Fibroblast of lung (primary cell): ENCODE results near the gene PHETA1. TPM values are rescaled to one million over a fixed set of nuclear protein-coding genes. Genes with fewer than 3 reads are reported as not detected.

Source experiments
- DNase-seq, 2 donors: peaks; one replicate each; pipeline versions ENCODE4 v3.0.0 to v3.0.0-alpha.2; 2010; ENCODE audit warnings: low read depth in 2 of 2
- H2AFZ ChIP-seq: 2 replicates; pipeline ENCODE4 v1.5.1; 2012; ENCODE audit warnings: low read length, control low read depth, inconsistent platforms
- H3K27ac ChIP-seq: 2 replicates; pipeline ENCODE4 v1.5.1; 2011; ENCODE audit warnings: low read length, control low read depth; ENCODE audit not compliant: insufficient read depth
- H3K27me3 ChIP-seq: 2 replicates; pipeline ENCODE4 v1.5.1; 2011; ENCODE audit warnings: mild to moderate bottlenecking, low read length; ENCODE audit not compliant: control insufficient read depth, insufficient read depth
- H3K36me3 ChIP-seq: 2 replicates; pipeline ENCODE4 v1.5.1; 2011; ENCODE audit warnings: low read length; ENCODE audit not compliant: control insufficient read depth, insufficient read depth
- H3K4me1 ChIP-seq: 2 replicates; pipeline ENCODE4 v1.5.1; 2011; ENCODE audit warnings: low read length; ENCODE audit not compliant: control insufficient read depth, insufficient read depth; ENCODE audit errors: extremely low read depth
- H3K4me2 ChIP-seq: 2 replicates; pipeline ENCODE4 v1.5.1; 2011; ENCODE audit warnings: low read length, control low read depth; ENCODE audit not compliant: insufficient read depth; ENCODE audit errors: extremely low read depth
- H3K4me3 ChIP-seq, 4 experiments: fragments of 200-600 bp in 1 of 4; sonication (generic) in 1 of 4; replicated peaks in 1 of 4; 2 replicates each; pipeline ENCODE4 v1.5.1; 2011 to 2016; ENCODE audit warnings: low read length in 4 of 4, low read depth in 3 of 4, mild to moderate bottlenecking in 3 of 4, control low read depth in 2 of 4, inconsistent platforms in 1 of 4, mixed read lengths in 1 of 4; ENCODE audit not compliant: insufficient read depth in 1 of 4; ENCODE audit errors: control extremely low read depth in 1 of 4
- H3K79me2 ChIP-seq: 2 replicates; pipeline ENCODE4 v1.5.1; 2012; ENCODE audit warnings: mild to moderate bottlenecking, low read length, inconsistent platforms; ENCODE audit not compliant: control insufficient read depth, insufficient read depth
- H3K9ac ChIP-seq: 2 replicates; pipeline ENCODE4 v1.5.1; 2011; ENCODE audit warnings: mild to moderate bottlenecking, low read length, control low read depth; ENCODE audit not compliant: insufficient read depth
- H3K9me3 ChIP-seq: 2 replicates; pipeline ENCODE4 v1.5.1; 2012; ENCODE audit warnings: low read depth, low read length; ENCODE audit not compliant: control insufficient read depth, insufficient read depth
- H4K20me1 ChIP-seq: 2 replicates; pipeline ENCODE4 v1.5.1; 2011; ENCODE audit warnings: low read length; ENCODE audit not compliant: control insufficient read depth, insufficient read depth; ENCODE audit errors: extremely low read depth
- EZH2 ChIP-seq: IDR thresholded peaks from 2 replicates; pipeline ENCODE4 v1.5.1; 2012; ENCODE audit warnings: low read length, control low read depth, mild to moderate bottlenecking; ENCODE audit errors: missing control alignments
- polyA plus RNA-seq, 2 donors: library from polyadenylated mRNA; depleted of rRNA in 1 of 2; stranded (reverse) in 1 of 2; unstranded in 1 of 2; fragments of >200 nt; gene quantifications; 2 replicates each; pipeline ENCODE4 v1.2.1, GENCODE V29; 2011 to 2012; ENCODE audit warnings: missing spikeins in 1 of 2
- total RNA-seq: library from RNA; depleted of rRNA; stranded (reverse); fragments of >200 nt; gene quantifications from 2 replicates; pipeline ENCODE4 v1.2.1, GENCODE V29; 2014
- TF ChIP-seq, protein P1 (sequence below), 2 donors: IDR thresholded peaks in 1 of 2; conservative IDR thresholded peaks in 1 of 2; 1 replicate in 1 of 2; 2 replicates in 1 of 2; pipeline ENCODE4 v1.5.1; 2011 to 2012; ENCODE audit warnings: low read length in 2 of 2, control low read depth in 1 of 2, inconsistent platforms in 1 of 2, low read depth in 1 of 2, mild to moderate bottlenecking in 1 of 2

PHETA1 gene
- total and polyA plus RNA-seq, 2 donors (not counting 1 experiment from before 2014, with no cell fraction given), result 2.6 to 3.8 TPM

DNA sequence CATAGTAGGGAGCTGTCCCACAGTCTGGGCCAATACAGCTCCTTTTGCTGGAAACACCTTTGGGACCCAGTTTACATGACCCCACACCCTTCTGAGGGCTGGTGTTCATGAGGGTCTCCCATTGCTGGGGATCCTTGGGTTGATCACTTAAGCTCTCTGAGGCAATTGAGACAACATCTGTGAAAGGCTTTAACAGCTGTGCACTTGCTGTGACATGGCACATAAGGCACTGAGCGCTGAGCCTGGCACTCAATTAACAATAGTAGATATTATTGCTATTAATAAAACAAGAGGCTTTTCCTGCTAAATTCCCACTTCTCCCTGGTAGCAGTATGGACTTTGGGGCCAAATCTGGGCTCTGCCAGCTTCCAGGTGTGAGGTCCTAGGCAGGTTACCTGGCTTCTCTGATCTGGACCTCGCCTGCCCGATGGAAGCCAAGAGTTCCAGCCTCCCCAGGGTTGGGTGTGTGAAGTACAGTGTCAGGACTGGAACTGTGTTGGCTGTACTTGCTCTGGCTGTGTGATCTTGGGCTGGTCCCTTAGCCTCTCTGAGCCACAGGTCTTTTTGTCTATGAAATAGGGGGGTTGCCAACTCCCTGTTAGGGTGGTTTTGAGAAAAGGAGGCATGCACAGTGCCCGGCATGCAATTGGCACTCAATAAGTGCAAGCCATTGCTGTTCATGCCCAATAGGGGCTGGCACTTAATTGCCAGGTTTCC is 39.9 kb upstream of the PHETA1 start:
- no peak for DNase-seq
- Histone ChIP-seq H3K27me3 (no peaks in the 10 kb centered on the region), H3K27ac (peak overlapping the region; percentile 81), H4K20me1 (no peaks in the 10 kb centered on the region), H3K4me1 (peaks cover 44% of the 10 kb centered on the region), H3K4me3 (peak overlapping the region in 2 of 4 experiments; percentile 5 to 95), H3K4me2 (peak overlapping the region; percentile 72), H3K9ac (peak overlapping the region; percentile 36), H3K79me2 (peaks cover 77% of the 10 kb centered on the region), H3K36me3 (no peaks in the 10 kb centered on the region), H3K9me3 (no peaks in the 10 kb centered on the region), H2AFZ (no peak overlapping the region)
- TF ChIP-seq, protein P1, sequence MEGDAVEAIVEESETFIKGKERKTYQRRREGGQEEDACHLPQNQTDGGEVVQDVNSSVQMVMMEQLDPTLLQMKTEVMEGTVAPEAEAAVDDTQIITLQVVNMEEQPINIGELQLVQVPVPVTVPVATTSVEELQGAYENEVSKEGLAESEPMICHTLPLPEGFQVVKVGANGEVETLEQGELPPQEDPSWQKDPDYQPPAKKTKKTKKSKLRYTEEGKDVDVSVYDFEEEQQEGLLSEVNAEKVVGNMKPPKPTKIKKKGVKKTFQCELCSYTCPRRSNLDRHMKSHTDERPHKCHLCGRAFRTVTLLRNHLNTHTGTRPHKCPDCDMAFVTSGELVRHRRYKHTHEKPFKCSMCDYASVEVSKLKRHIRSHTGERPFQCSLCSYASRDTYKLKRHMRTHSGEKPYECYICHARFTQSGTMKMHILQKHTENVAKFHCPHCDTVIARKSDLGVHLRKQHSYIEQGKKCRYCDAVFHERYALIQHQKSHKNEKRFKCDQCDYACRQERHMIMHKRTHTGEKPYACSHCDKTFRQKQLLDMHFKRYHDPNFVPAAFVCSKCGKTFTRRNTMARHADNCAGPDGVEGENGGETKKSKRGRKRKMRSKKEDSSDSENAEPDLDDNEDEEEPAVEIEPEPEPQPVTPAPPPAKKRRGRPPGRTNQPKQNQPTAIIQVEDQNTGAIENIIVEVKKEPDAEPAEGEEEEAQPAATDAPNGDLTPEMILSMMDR (conservative IDR thresholded peaks at IDR 0.05 in 1 of 2, IDR thresholded peaks at IDR 0.05 in 1 of 2; ENCODE audit: low read depth in 1 of 2, low read length in 2 of 2), result no peak
- no peak for TF ChIP-seq EZH2

DNA sequence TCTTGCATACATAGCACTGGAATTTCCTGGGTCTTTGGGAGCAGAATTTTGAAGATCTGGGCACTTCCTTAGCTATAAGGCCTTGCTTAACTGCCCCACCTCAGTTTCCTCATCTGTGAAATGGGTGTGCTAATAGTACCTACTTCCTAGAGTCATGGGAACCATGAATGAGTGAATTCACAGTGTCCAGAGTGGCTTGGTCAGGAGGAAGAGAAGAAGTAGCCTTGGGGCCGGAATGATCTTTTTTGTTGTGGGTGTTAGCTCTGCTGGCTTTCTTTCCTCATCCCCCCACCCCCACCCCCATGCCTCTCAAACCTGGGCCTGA is 39.2 kb upstream of the PHETA1 start:
- H3K36me3 ChIP-seq, result no peaks in the 10 kb centered on the region
- no peaks in the 10 kb centered on the region for H3K27me3 ChIP-seq
- H3K27ac ChIP-seq, result peak overlapping the region; percentile 85
- H3K9ac ChIP-seq, result no peak overlapping the region
- H3K79me2 ChIP-seq, result peaks cover 70% of the 10 kb centered on the region
- H2AFZ ChIP-seq, result no peak overlapping the region
- peak overlapping the region in 2 of 4 experiments; percentile 56 to 95 for H3K4me3 ChIP-seq
- peak overlapping the region; percentile 49 for H3K4me2 ChIP-seq
- H3K4me1 ChIP-seq, result peaks cover 38% of the 10 kb centered on the region
- no peak for DNase-seq
- no peaks in the 10 kb centered on the region for H3K9me3 ChIP-seq
- no peaks in the 10 kb centered on the region for H4K20me1 ChIP-seq
- no peak for TF ChIP-seq EZH2
- TF ChIP-seq, protein P1 (conservative IDR thresholded peaks at IDR 0.05 in 1 of 2, IDR thresholded peaks at IDR 0.05 in 1 of 2; ENCODE audit: low read depth in 1 of 2, low read length in 2 of 2), result no peak

DNA sequence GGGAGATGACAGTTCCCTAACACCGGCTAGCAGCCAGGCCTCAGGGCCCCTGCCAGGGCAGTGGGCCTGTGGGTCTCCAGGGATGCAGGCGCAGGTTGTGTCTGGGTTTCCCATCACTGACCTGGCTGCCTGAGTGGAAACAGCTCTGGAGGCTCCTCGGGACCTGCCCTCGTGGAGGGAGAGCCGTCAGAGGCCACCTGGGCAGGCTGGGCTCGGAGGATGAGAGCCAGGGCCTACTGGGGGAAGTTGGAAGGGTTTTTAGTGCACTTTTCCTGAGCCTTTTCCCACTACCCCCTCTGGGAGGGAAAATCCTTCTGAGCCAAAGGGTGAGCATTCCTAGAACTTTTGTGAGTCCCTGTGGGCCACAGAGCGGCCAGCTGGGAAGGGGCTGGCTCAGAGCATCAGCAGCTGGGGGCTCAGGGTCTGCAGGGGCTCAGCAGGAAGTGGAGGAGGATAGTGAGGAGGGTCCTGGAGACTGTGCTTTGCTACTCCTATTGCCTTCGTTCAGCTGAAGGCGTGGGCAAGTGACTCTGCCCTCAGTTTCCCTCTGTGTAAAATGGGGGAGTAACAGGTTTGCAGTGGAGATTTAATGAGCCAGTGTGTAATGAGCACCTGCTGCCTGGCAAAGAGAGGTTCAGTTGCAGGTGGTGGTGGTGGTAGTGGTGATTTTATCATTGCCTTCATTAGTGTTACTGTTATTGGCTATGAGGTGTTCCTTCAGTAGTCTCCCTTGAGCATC is 38.7 kb upstream of the PHETA1 start:
- Histone ChIP-seq H3K9ac (peak overlapping the region; percentile 85), H3K4me3 (peak overlapping the region; percentile 56 to 95 (median 85)), H3K4me2 (peak overlapping the region; percentile 49), H3K4me1 (peaks cover 35% of the 10 kb centered on the region), H3K27me3 (no peaks in the 10 kb centered on the region), H4K20me1 (no peaks in the 10 kb centered on the region), H3K9me3 (no peaks in the 10 kb centered on the region), H2AFZ (no peak overlapping the region), H3K79me2 (peaks cover 65% of the 10 kb centered on the region), H3K36me3 (no peaks in the 10 kb centered on the region), H3K27ac (peak overlapping the region; percentile 85)
- TF ChIP-seq, protein P1 (conservative IDR thresholded peaks at IDR 0.05 in 1 of 2, IDR thresholded peaks at IDR 0.05 in 1 of 2; ENCODE audit: low read depth in 1 of 2, low read length in 2 of 2), result no peak
- no peak for TF ChIP-seq EZH2
- DNase-seq, result no peak
